Measurements from ENCODE around the gene PARVB.

The PARVB gene

GRCh38 chr22:44033694-44034093, 9.6 kb downstream of the PARVB start:
- H3K27ac ChIP-seq = no peak overlapping the region
- TF ChIP-seq, protein P1, sequence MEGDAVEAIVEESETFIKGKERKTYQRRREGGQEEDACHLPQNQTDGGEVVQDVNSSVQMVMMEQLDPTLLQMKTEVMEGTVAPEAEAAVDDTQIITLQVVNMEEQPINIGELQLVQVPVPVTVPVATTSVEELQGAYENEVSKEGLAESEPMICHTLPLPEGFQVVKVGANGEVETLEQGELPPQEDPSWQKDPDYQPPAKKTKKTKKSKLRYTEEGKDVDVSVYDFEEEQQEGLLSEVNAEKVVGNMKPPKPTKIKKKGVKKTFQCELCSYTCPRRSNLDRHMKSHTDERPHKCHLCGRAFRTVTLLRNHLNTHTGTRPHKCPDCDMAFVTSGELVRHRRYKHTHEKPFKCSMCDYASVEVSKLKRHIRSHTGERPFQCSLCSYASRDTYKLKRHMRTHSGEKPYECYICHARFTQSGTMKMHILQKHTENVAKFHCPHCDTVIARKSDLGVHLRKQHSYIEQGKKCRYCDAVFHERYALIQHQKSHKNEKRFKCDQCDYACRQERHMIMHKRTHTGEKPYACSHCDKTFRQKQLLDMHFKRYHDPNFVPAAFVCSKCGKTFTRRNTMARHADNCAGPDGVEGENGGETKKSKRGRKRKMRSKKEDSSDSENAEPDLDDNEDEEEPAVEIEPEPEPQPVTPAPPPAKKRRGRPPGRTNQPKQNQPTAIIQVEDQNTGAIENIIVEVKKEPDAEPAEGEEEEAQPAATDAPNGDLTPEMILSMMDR (conservative IDR thresholded peaks at IDR 0.05; ENCODE audit: low read depth) = no peak
- DNase-seq (ENCODE audit: low spot score) = no peak
- POLR2A ChIA-PET (ENCODE audit: low non-redundant PET) = no interaction called here
- CTCF ChIA-PET = interaction anchor here (1.0 kb wide), 1 partner anchor 47 kb away, joined by 3 read pairs; no protein-coding TSS in a partner anchor

GRCh38 chr22:44037519-44038375, 13.6 kb downstream of the PARVB start:
- CTCF ChIA-PET = interaction anchor here (0.6 kb wide), 2 partner anchors 45 to 588 kb away, joined by 3 read pairs; no protein-coding TSS in a partner anchor
- peak overlapping the region; percentile 88 for H3K27ac ChIP-seq
- peak; percentile 84 for DNase-seq (ENCODE audit: low spot score)
- TF ChIP-seq, protein P1 (conservative IDR thresholded peaks at IDR 0.05; ENCODE audit: low read depth) = no peak
- POLR2A ChIA-PET (ENCODE audit: low non-redundant PET) = no interaction called here

- TF ChIP-seq, protein P1 (conservative IDR thresholded peaks at IDR 0.05; ENCODE audit: low read depth) = no peak
- ChIA-PET CTCF (no interaction called here), POLR2A (ENCODE audit: low non-redundant PET) (no interaction called here)
- H3K27ac ChIP-seq = no peak overlapping the region
- DNase-seq (ENCODE audit: low spot score) = no peak
These were observed 15.6 kb downstream of the PARVB start for GRCh38 chr22:44039566-44040171.

DNA sequence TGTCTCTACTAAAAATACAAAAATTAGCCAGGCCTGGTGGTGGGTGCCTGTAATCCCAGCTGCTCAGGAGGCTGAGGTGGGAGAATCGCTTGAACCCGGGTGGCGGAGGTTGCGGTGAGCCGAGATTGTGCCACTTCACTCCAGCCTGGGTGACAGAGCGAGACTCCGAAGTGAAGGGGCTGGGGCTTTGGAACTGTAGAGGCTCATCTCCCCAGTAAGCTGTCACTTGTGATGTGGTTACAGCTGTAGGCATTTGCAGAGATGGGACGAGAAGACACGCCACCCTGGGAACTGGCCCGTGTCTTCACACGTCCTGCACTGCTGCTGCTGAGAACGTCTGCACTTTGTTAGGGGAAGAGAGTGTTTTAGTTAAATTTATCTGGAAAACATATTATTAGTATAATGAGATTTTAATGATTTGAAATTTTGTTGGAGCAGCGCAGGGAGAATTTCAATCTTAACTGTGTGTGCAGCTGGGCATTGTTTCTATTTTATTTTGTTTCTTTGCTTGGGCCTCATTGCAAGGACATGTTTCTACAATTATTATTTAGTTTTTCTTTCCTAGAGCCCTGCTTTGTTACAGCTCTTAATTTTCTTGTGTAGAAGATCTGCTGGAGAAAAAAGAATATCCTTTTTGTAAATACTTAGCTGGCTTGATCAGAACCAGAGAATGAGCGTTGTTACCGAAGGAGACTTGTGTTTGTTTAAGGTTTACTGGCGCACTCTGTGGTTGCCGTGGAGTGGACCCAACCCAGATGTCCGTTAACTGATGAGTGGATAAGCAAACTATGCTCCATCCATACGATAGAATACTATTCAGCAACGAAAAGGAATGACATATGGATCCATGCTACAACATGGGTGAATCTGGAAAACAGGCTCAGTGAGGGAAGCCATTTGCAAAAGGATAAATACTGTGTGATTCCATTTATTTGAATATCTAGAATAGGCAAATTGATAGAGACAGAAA, 18.4 kb downstream of the PARVB start:
- ChIA-PET CTCF (no interaction called here), POLR2A (ENCODE audit: low non-redundant PET) (no interaction called here)
- no peak for DNase-seq (ENCODE audit: low spot score)
- TF ChIP-seq, protein P1 (conservative IDR thresholded peaks at IDR 0.05; ENCODE audit: low read depth) = no peak
- no peak overlapping the region for H3K27ac ChIP-seq

DNA sequence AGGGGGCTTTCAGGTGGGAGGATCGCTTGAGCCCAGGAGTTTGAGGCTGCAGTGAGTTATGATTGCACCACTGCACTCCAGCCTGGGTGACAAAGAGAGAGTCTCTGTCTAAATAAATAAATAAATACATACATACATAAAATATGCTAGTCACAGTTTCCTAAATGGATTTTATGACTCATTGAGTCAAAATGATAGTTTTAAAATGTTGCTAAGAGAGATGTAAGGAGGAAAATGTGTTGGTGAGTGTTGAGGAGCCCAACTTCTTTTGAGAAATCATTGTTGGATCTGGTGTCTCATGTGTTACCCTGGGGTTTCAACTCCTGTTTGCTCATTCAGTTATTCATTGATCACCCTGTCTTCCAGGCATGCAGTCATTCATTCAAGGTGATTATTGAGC, 21.0 kb downstream of the PARVB start:
- no peak for DNase-seq (ENCODE audit: low spot score)
- TF ChIP-seq, protein P1 (conservative IDR thresholded peaks at IDR 0.05; ENCODE audit: low read depth) = no peak
- ChIA-PET CTCF (no interaction called here), POLR2A (ENCODE audit: low non-redundant PET) (no interaction called here)
- no peak overlapping the region for H3K27ac ChIP-seq
